ENCODE measurements around the gene ASPSCR1. TPM values are rescaled to one million over a fixed set of nuclear protein-coding genes. Genes with fewer than 3 reads are reported as not detected.

The ASPSCR1 gene
- total and polyA plus RNA-seq, 2 of the 13 experiments (the other 11 are each of a cell fraction or from before 2014, with no cell fraction given) = 274 to 314 TPM

DNA sequence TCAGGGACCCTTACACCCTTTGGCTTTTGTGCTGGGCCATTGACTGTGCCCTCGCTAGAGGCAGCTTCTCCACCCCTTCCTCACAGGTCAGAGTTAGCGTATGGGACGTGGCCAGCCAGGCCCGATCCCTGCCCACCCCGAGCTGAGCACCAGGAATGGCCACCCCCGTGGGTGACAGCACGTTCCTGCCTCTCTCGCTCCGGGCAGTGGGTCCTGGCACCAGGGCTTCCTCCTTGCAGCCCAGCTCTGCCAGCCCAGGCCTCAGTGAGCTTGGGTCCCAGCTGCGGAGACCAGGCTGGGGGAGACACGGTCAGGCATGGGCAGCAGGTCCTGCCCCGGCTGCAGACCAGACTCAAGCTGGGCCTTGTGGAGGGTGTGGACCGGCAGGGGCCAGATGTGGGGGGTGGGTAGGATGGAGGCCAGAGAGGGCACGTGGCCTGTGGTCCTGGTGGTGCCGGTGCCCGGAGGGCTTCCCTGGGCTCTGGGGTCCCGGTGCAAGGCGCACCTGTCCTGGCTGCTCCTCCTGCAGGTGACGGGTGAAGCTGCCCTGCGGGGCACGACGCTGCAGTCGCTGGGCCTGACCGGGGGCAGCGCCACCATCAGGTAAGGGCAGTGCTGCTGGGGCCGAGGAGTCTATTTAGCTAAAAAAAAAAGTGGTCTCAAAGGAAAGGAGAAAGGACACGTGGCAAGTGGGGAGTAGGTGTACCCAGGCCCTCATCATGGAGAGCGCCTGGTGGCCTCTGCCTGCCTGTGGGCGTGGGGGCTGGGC, 18.2 kb downstream of the ASPSCR1 start (continued):
- TF ChIP-seq, protein P1, sequence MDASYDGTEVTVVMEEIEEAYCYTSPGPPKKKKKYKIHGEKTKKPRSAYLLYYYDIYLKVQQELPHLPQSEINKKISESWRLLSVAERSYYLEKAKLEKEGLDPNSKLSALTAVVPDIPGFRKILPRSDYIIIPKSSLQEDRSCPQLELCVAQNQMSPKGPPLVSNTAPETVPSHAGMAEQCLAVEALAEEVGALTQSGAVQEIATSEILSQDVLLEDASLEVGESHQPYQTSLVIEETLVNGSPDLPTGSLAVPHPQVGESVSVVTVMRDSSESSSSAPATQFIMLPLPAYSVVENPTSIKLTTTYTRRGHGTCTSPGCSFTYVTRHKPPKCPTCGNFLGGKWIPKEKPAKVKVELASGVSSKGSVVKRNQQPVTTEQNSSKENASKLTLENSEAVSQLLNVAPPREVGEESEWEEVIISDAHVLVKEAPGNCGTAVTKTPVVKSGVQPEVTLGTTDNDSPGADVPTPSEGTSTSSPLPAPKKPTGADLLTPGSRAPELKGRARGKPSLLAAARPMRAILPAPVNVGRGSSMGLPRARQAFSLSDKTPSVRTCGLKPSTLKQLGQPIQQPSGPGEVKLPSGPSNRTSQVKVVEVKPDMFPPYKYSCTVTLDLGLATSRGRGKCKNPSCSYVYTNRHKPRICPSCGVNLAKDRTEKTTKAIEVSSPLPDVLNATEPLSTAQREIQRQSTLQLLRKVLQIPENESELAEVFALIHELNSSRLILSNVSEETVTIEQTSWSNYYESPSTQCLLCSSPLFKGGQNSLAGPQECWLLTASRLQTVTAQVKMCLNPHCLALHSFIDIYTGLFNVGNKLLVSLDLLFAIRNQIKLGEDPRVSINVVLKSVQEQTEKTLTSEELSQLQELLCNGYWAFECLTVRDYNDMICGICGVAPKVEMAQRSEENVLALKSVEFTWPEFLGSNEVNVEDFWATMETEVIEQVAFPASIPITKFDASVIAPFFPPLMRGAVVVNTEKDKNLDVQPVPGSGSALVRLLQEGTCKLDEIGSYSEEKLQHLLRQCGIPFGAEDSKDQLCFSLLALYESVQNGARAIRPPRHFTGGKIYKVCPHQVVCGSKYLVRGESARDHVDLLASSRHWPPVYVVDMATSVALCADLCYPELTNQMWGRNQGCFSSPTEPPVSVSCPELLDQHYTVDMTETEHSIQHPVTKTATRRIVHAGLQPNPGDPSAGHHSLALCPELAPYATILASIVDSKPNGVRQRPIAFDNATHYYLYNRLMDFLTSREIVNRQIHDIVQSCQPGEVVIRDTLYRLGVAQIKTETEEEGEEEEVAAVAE (CRISPR knock-in tag; IDR thresholded peaks at IDR 0.05; ENCODE audit: borderline replicate concordance) = no peak
- TF ChIP-seq ZNF567 (CRISPR knock-in tag; IDR thresholded peaks at IDR 0.05; ENCODE audit: borderline replicate concordance) = peak; percentile 93
- TF ChIP-seq RFX3 (CRISPR knock-in tag; IDR thresholded peaks at IDR 0.05) = no peak
- TF ChIP-seq MZF1 (CRISPR knock-in tag; IDR thresholded peaks at IDR 0.05; ENCODE audit: borderline replicate concordance) = 0 out of 2 replicates have a peak, but pooled peaks have one; percentile 62
- TF ChIP-seq, protein P2, sequence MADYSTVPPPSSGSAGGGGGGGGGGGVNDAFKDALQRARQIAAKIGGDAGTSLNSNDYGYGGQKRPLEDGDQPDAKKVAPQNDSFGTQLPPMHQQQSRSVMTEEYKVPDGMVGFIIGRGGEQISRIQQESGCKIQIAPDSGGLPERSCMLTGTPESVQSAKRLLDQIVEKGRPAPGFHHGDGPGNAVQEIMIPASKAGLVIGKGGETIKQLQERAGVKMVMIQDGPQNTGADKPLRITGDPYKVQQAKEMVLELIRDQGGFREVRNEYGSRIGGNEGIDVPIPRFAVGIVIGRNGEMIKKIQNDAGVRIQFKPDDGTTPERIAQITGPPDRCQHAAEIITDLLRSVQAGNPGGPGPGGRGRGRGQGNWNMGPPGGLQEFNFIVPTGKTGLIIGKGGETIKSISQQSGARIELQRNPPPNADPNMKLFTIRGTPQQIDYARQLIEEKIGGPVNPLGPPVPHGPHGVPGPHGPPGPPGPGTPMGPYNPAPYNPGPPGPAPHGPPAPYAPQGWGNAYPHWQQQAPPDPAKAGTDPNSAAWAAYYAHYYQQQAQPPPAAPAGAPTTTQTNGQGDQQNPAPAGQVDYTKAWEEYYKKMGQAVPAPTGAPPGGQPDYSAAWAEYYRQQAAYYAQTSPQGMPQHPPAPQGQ (CRISPR knock-in tag; IDR thresholded peaks at IDR 0.05; ENCODE audit: borderline replicate concordance) = peak; percentile 70; the same call in 1 of the 2 replicates
- TF ChIP-seq FOXK1 (CRISPR knock-in tag; IDR thresholded peaks at IDR 0.05; ENCODE audit: borderline replicate concordance, low read depth) = 0 out of 2 replicates have a peak, but pooled peaks have one; percentile 10
- TF ChIP-seq NKX3-1 (CRISPR knock-in tag; IDR thresholded peaks at IDR 0.05) = 0 out of 2 replicates have a peak, but pooled peaks have one; percentile 3
- peak; percentile 81 for TF ChIP-seq MED8 (CRISPR knock-in tag; IDR thresholded peaks at IDR 0.05; ENCODE audit: insufficient replicate concordance)
- peak; percentile 92 for TF ChIP-seq RBM39 (IDR thresholded peaks at IDR 0.05; ENCODE audit: low read depth, low read length, poor library complexity, severe bottlenecking)
- peak; percentile 2; the same call in 1 of the 2 replicates for TF ChIP-seq ZNF143 (CRISPR knock-in tag; IDR thresholded peaks at IDR 0.05)
- TF ChIP-seq, protein P3, sequence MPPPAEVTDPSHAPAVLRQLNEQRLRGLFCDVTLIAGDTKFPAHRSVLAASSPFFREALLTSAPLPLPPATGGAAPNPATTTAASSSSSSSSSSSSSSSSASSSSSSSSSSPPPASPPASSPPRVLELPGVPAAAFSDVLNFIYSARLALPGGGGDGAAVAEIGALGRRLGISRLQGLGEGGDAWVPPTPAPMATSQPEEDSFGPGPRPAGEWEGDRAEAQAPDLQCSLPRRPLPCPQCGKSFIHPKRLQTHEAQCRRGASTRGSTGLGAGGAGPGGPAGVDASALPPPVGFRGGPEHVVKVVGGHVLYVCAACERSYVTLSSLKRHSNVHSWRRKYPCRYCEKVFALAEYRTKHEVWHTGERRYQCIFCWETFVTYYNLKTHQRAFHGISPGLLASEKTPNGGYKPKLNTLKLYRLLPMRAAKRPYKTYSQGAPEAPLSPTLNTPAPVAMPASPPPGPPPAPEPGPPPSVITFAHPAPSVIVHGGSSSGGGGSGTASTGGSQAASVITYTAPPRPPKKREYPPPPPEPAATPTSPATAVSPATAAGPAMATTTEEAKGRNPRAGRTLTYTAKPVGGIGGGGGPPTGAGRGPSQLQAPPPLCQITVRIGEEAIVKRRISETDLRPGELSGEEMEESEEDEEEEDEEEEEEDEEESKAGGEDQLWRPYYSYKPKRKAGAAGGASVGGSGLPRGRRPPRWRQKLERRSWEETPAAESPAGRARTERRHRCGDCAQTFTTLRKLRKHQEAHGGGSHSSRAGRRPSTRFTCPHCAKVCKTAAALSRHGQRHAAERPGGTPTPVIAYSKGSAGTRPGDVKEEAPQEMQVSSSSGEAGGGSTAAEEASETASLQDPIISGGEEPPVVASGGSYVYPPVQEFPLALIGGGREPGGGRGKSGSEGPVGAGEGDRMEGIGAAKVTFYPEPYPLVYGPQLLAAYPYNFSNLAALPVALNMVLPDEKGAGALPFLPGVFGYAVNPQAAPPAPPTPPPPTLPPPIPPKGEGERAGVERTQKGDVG (CRISPR knock-in tag; IDR thresholded peaks at IDR 0.05; ENCODE audit: borderline replicate concordance) = 0 out of 2 replicates have a peak, but pooled peaks have one; percentile 54
- TF ChIP-seq PHF5A (CRISPR knock-in tag; IDR thresholded peaks at IDR 0.05; ENCODE audit: low read depth, unreplicated experiment) = peak; percentile 30
- TF ChIP-seq CHD2 (IDR thresholded peaks at IDR 0.05; ENCODE audit: low read depth, low read length) = peak; percentile 56; the same call in 1 of the 2 replicates
- TF ChIP-seq RARA (CRISPR knock-in tag; IDR thresholded peaks at IDR 0.05) = peak; percentile 29; the same call in 1 of the 2 replicates
- TF ChIP-seq, protein P4, sequence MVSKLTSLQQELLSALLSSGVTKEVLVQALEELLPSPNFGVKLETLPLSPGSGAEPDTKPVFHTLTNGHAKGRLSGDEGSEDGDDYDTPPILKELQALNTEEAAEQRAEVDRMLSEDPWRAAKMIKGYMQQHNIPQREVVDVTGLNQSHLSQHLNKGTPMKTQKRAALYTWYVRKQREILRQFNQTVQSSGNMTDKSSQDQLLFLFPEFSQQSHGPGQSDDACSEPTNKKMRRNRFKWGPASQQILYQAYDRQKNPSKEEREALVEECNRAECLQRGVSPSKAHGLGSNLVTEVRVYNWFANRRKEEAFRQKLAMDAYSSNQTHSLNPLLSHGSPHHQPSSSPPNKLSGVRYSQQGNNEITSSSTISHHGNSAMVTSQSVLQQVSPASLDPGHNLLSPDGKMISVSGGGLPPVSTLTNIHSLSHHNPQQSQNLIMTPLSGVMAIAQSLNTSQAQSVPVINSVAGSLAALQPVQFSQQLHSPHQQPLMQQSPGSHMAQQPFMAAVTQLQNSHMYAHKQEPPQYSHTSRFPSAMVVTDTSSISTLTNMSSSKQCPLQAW (CRISPR knock-in tag; IDR thresholded peaks at IDR 0.05) = 0 out of 2 replicates have a peak, but pooled peaks have one; percentile 7
- TF ChIP-seq HNRNPK (IDR thresholded peaks at IDR 0.05; ENCODE audit: low read depth, low read length, poor library complexity, severe bottlenecking) = peak; percentile 66
